A172 (cell line): Measurements from ENCODE around the gene DHX32. TPM values are rescaled to one million over a fixed set of nuclear protein-coding genes. Genes with fewer than 3 reads are reported as not detected.

Source experiments
- DNase-seq: peaks from one replicate; pipeline ENCODE4 v3.0.0-alpha.2; 2015; ENCODE audit warnings: low spot score
- total RNA-seq: library from RNA; depleted of rRNA; stranded (reverse); fragments of >200 nt; shearing (Covaris generic); gene quantifications from 2 replicates; pipeline ENCODE4 v1.2.3, GENCODE V29; 2014

The DHX32 gene
- total RNA-seq, 1 experiment from 2014 or later, result 40.1 TPM

- DNase-seq, result no peak
Observed at GRCh38 chr10:125848371-125848770, 32.7 kb downstream of the DHX32 start.

GRCh38 chr10:125846894-125847293 is 34.2 kb downstream of the DHX32 start:
- DNase-seq, result no peak

- no peak for DNase-seq
Observed at GRCh38 chr10:125845617-125846016, 35.5 kb downstream of the DHX32 start.

- DNase-seq, result no peak
Observed at GRCh38 chr10:125844751-125845221, 36.3 kb downstream of the DHX32 start.

GRCh38 chr10:125843603-125844329 is 37.3 kb downstream of the DHX32 start:
- DNase-seq, result no peak

- DNase-seq, result no peak
Observed at GRCh38 chr10:125840955-125841354, 40.1 kb downstream of the DHX32 start.

- DNase-seq, result no peak
Observed at GRCh38 chr10:125840406-125840805, 40.7 kb downstream of the DHX32 start.

- no peak for DNase-seq
Observed at GRCh38 chr10:125838802-125839575, 42.1 kb downstream of the DHX32 start.

GRCh38 chr10:125836746-125837145 is 44.3 kb downstream of the DHX32 start:
- DNase-seq, result no peak

GRCh38 chr10:125828311-125828710 is 52.8 kb downstream of the DHX32 start:
- no peak for DNase-seq

- no peak for DNase-seq
Observed at GRCh38 chr10:125827133-125827532, 54.0 kb downstream of the DHX32 start.

- DNase-seq, result peak; percentile 13
Observed at GRCh38 chr10:125824736-125825135, 56.4 kb downstream of the DHX32 start.

GRCh38 chr10:125823663-125824251 is 57.3 kb downstream of the DHX32 start:
- DNase-seq, result no peak

GRCh38 chr10:125822878-125823662 is 58.0 kb downstream of the DHX32 start, which contains the start of the genes BCCIP and UROS:
TSS of gene BCCIP (plus strand) at chr10:125823546. CDS start at chr10:125823558, 12 bp downstream.
TSS of gene UROS (minus strand) at chr10:125823258. CDS start at chr10:125816499, 6,759 bp downstream.
- peak; percentile 69 for DNase-seq

- no peak for DNase-seq
Observed at GRCh38 chr10:125820701-125821100, 60.4 kb downstream of the DHX32 start.

GRCh38 chr10:125817337-125817946 is 63.6 kb downstream of the DHX32 start:
- DNase-seq, result no peak

GRCh38 chr10:125816548-125816947 is 64.5 kb downstream of the DHX32 start:
- no peak for DNase-seq

GRCh38 chr10:125815764-125816163 is 65.3 kb downstream of the DHX32 start:
- DNase-seq, result no peak

- no peak for DNase-seq
Observed at GRCh38 chr10:125812128-125812750, 68.9 kb downstream of the DHX32 start.

- DNase-seq, result no peak
Observed at GRCh38 chr10:125811251-125811650, 69.8 kb downstream of the DHX32 start.

- no peak for DNase-seq
Observed at GRCh38 chr10:125808047-125808446, 73.0 kb downstream of the DHX32 start.
